Left ventricle myocardium superior (tissue), 1 donor: ENCODE measurements around the gene RAB31. TPM values are rescaled to one million over a fixed set of nuclear protein-coding genes. Genes with fewer than 3 reads are reported as not detected.
"Not testable (repeated sequence)": the region's sequence is repeated elsewhere in the genome, so short reads cannot be mapped to it uniquely, and the experiment has no call there.

Experiments used
- ATAC-seq: fragments of 200-7000 bp; cut with Tn5 transposase; one replicate; pipeline ENCODE4 v1.9.1; 2020; ENCODE audit warnings: mild to moderate bottlenecking, moderate library complexity
- DNase-seq: peaks from one replicate; pipeline ENCODE4 v3.0.0-alpha.2; 2020
- intact Hi-C: fragments of 100-400 bp; cut with micrococcal nuclease; formaldehyde crosslinking; loops from one replicate; pipeline ENCODE4 v1.11.0; 2022
- total RNA-seq: library from RNA; stranded (reverse); fragmentation: NEBNext Ultra II Directional; extraction: Animal tissue kit (Norgen Biotek cat#: 25700); gene quantifications from one replicate; pipeline ENCODE4 v1.2.1, GENCODE V29; 2021
- donor health status: DM: no; HTN: yes; CAD: no; lungs with severe emphysema.

RAB31 gene
- total RNA-seq, 1 donor from 2014 or later, result 7.6 TPM

DNA sequence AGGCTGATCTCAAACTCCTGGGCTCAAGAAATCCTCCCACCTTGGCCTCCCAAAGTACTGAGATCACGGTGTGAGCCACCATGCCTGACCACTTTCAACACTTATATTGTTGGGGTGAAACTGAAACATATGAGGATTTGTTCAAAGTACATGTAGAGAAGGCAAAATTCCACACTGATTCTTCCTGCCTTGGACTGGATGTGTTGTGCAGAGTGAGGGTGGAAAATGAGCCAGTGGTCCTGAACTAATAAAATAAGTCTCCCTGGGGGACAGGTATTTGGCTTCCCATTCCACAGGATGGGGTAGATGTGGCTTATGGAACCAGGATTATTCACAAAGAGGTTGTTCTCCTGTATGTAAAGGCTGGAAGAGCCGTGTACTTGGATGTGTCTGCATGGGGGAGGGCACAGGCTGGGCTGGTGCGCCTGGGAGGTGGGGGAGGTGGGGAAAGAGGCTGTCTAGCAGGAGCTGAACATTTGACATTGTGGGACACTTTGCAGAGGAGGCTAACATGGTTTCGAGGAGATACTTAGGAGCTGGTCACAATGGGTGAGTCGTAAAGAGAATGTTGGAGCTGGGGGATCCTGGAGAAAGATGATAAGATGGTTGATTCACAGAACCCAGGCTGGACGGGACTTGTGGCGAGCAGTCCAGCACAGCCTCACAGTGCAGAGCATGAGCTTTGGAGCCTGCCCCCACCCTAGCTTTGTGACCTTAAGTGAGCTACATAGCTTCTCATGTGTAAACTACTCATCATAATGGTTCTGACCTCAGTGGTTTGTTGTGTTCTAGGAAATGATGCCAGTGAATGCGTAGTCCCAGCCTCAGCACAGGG is 177.3 kb downstream of the RAB31 start, which contains the start of gene TXNDC2:
TSS of gene TXNDC2 (plus strand) at position 804 of the 835 bp plus-strand sequence. CDS start 708 bp downstream, outside the sequence.
- no peak for ATAC-seq
- DNase-seq, result no peak
- intact Hi-C loops, result no loop called here

DNA sequence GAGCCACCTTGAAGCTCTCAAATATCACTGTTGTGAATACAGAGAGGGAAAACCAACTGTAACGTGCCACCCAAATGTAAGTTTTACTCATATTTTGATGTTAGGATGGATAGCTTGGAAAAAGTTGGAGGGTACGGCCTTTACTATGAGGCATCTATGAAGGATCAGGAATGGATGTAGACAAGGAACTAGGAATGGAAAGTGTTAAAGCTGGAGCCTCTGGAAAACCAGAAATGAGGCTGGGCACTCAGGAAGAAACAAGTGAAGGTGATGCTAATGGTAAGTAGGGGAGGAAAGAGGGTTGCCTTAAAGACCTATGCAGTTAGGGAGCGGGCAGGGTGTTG is 177.9 kb downstream of the RAB31 start:
- no peak for ATAC-seq
- no peak for DNase-seq
- intact Hi-C loops, result no loop called here

DNA sequence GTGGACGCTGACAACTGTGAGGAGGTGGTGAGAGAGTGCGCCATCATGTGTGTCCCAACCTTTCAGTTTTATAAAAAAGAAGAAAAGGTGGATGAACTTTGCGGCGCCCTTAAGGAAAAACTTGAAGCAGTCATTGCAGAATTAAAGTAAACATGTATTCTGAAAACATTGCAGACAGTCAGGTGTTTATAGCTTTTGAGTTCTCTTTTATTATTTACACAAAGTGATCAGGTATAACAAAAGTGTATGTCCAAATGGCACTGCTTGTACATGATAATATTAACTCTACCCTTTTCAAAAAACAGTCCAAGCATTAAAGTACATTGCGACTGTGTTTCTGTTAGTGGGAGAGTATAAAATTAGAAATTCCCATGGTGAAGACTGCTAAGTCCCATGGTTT is 179.9 kb downstream of the RAB31 start:
- ATAC-seq (no peak), DNase-seq (no peak)
- intact Hi-C loops, result no loop called here

DNA sequence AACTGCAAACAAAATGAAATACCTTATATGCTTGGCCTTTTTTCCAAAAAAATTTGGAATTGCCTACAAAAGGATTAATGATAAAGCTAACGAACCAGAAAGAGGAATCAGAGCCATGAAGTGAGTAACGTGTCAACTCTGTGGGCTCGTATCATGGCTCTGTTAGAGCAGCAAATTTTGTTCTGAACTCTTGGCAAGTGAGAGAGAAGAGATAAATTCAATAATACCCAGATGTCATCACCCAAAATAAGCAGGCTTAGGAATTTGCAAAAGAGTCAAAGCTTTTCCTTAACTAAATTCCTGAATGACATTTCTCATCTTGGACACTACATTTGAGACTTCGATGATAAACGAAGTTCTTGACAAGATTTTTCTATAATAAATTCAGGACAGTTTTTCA is 182.1 kb downstream of the RAB31 start:
- ATAC-seq, result no peak
- no peak for DNase-seq
- intact Hi-C loops, result no loop called here

DNA sequence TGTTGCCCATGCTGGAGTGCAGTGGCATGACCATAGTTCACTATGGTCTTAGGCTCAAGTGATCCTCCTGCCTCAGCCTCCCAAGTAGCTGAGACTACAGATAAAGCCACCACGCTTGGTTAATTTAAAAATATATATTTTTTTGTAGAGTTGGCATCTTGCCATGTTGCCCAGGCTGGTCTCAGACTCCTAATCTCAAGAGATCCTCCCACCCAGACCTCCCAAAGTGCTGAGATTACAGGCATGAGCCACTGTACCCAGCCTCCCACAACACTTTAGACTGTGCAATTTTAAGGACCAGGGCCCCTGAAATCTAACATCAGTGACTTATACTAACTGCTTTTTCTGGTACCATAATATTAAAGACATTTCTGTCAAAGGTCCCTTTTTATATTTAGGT is 182.9 kb downstream of the RAB31 start:
- no peak for DNase-seq
- no peak for ATAC-seq
- intact Hi-C loops, result no loop called here

DNA sequence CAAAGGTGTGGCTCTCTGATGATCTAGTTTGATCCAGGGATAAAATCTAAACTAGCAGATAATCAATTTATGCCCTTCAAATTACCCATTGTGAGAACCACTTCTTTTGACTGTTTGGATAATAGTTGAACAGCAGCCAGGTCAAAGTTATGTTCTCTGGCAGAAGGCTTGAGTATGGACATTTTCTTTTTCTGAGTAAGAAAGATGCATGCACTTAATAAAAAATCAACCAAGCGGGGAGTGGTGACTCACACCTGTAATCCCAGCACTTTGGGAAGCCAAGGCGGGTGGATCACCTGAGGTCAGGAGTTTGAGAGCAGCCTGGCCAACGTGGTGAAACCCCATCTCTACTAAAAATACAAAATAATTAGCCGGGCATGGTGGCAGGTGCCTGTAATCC is 183.4 kb downstream of the RAB31 start:
- ATAC-seq, DNase-seq, intact Hi-C loops: not testable (repeated sequence)

DNA sequence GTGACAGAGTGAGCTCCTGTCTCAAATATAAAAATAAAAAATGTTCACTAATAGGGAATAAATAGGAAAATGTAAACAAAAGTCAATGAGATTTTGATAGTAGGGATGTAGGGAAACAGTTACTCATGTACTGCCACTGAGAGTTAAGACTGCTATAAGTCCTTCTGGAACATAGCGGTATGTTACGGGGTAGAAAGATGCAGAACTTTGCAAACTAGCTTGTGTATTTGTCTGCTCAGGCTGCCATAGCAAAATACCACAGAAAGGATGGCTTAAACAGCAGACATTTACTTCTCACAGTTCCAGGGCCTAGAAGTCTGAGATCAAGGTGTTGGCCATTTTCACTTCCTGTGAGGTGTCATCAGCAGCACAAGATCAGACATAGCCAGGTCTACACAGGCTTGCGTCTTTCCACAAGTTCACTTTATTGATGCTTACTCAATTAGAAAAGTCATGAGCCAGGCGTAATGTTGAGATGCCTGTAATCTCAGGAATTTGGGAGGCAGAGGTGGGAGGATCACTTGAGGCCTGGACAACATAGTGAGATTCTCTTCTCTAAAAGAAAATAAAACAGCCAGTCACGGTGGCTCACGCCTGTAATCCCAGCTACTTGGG is 186.5 kb downstream of the RAB31 start:
- DNase-seq (no peak), ATAC-seq (no peak)
- intact Hi-C loops, result no loop called here

DNA sequence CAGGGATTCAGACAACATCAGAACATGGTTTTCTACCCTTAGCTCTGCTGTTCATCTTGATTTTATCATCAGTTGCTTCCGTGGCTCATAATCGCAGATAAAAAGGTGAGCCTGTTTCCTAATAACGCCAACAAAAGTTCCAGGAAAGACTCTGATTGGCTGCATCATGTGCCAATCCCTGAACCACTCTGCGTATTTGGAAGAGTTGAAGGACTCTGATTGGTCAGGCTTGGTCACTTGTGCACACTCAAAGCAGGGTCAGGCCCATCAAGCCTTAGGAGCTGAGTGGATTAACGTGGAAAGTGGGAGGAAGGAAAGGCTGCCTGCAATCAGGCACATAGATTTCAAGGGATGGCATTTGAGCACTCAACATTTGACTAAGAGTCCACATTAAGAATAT is 189.0 kb downstream of the RAB31 start:
- intact Hi-C loops, result no loop called here
- DNase-seq, result no peak
- no peak for ATAC-seq

DNA sequence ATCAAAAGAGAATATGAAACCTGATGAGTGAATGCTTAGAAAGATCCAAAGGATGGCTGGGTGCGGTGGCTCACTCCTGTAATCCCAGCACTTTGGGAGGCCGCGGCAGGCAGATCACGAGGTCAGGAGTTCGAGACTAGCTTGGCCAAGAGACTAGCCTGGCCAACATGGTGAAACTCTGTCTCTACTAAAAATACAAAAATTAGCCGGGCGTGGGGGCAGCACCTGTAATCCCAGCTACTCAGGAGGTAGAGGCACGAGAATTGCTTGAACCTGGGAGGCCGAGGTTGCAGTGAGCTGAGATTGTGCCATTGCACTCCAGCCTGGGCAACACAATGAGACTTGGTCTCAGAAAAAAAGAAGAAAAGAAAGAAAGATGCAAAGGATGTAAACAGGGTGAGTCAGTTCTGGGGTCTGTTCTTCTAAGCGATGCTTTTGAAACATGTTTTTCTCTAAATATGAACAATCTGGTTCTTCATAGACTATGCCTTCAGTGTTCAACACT is 189.7 kb downstream of the RAB31 start:
- intact Hi-C loops, ATAC-seq, DNase-seq: not testable (repeated sequence)

DNA sequence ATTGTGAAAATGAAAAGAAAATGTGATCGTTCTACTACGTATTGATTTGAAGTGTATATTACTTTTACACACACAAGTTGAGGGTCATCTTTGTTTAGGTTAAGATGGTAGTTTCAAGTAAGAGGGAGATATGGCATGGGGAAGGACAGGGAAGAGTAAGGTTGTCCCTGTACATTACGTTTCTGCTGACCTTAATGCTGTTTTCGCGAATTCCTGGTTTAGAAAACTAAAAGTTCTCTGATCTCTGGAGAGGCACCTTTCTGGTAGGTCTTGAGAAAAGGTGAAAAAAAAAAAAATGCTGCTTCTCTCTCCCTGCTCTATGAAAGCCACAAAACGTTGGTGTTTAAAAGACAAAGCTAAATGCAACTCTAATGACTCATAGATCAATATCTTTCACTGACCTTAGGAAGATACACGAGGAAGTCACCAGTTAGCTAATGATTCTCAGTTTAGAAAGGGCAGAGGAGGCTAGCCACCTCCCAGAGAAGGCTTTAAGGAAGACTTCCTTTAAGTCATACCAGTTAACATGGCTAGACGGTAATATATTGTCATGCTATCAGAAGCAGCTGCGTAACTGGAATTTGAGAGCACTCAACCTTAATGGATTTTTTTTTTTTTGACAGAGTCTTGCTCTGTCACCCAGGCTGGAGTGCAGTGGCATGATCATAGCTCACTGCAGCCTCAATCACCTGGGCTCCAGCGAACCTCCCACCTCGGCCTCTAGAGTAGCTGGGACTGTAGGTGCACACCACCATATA is 190.9 kb downstream of the RAB31 start:
- intact Hi-C loops, result no loop called here
- no peak for ATAC-seq
- DNase-seq, result no peak

DNA sequence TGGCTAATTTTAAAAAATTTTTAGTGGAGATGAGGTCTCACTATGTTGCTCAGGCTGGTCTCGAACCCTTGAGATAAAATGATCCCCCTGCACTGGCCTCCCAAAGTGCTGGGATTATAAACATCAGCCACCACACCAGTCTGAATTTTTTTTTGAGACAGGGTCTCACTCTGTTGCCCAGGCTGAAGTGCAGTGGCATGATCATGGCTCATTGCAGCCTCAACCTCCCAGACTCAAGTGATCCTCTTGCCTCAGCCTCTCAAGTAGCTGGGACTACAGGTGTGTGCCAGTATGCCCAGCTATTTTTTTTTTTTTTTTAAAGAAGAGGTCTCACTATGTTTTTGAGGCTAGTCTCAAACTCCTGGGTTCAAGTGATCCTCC is 191.4 kb downstream of the RAB31 start:
- intact Hi-C loops, DNase-seq, ATAC-seq: not testable (repeated sequence)

DNA sequence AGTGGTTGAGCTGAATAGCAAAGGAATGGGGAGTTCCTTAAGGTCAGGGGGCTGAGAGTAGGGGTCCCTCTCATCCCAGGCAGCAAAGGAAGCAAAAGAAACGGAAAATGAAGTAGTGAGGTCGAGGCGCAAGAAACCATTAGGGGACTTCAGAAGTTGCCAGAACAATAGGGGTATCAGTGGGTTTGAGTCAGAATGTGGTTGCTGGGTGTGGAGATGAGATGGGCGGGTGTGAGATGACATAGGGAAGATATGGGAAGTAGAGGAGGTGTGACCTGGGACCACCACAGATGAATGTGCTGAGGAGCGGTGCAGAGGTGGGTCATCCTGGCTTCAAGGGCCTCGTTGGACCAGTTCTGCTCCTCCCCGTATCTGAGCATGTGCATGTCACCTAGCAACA is 192.6 kb downstream of the RAB31 start:
- DNase-seq (no peak), ATAC-seq (no peak)
- intact Hi-C loops, result no loop called here

DNA sequence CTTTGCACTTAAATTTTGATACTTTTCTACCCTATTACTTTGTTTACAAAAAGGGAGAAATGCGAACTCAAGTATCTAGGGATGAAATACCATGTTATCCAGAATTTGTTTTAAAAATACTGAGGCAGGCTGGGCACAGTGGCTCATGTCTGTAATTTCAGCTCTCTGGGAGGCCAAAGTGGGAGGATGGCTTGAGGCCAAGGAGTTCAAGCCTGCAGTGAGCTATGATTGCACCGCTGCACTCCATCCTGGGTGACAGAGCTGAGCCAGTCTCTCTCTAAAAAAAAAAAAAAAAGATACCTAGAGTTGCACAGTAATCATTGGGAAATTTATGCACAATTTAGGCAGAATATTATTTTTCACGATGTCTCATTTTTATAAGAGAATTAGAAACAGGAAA is 193.3 kb downstream of the RAB31 start:
- intact Hi-C loops, result no loop called here
- no peak for DNase-seq
- ATAC-seq, result peak; percentile 33

DNA sequence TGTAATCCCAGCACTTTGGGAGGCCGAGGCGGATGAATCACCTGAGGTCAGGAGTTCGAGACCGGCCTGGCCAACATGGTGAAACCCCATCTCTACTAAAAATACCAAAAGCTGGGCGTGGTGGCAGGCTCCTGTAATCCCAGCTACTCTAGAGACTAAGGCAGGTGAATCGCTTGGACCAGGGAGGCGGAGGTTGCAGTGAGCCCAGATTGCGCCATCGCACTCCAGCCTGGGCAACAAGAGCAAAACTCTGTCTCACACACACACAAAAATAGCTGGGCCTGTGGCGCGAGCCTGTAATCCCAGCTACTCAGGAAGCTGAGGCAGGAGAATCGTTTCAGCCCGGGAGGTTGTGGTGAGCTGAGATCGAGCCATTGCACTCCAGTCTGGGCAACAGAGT is 194.2 kb downstream of the RAB31 start:
- intact Hi-C loops, DNase-seq, ATAC-seq: not testable (repeated sequence)

DNA sequence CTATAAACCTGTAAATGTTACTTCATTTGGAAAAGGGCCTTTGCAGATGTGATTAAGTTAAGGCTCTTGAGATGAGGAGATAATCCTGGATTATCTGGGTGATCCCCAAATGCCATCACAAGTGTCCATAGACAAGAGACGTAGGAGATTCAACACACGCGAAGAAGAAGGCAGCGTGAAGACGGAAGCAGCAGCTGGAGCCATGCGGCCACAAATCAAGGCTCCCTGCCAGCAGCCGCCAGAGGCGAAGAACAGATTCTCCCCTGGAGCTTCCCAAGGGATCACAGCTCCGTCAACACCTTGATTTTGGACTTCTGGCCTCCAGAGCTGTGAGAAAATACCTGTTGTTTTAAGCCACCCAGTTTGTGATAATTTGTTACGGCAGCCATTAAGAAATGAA is 194.7 kb downstream of the RAB31 start:
- peak; percentile 56 for DNase-seq
- ATAC-seq, result peak; percentile 53
- intact Hi-C loops, result no loop called here

DNA sequence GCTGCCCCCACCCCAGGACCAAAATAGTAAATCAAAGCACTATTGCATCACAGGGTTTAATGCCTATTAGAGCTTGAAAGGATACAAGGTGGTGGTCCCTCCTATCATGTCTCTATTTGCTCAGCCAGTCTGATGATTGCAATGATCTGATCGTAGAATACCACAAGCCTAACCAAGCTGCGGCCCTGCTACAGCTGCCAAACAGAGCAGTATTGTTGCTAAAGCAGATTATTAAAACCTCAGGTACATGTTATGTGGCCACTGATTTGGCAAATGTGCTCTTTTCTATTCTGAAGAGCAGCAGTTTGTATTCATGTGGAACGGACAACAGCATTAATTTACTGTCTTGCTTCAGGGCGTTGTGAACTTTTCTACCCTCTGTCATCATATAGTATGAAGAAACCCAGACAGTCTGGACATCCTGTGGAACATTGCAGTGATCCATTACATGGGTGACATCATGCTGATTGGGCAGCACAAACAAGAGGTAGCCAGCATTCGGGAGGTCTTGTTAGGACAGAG is 197.4 kb downstream of the RAB31 start:
- intact Hi-C loops, result no loop called here
- no peak for DNase-seq
- ATAC-seq, result no peak

DNA sequence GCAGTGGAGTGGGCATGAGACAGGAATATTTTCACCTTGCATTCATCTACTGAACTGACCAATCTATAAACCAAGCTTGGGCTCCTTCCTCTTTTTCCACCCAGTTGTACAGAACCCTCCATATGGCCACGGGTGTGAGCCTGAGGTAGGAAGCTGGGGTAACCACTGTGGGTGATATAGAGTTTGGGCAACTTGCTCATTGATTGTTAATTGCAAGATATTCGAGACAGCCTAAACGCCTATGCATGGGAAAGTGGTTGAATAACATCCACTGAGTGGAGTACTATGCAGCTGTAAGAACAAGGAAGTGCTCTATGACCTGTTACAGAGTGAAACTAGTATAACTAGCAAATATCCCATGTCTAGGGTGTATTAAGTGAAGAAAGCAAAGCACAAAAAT is 198.4 kb downstream of the RAB31 start:
- intact Hi-C loops, result no loop called here
- ATAC-seq, result no peak

DNA sequence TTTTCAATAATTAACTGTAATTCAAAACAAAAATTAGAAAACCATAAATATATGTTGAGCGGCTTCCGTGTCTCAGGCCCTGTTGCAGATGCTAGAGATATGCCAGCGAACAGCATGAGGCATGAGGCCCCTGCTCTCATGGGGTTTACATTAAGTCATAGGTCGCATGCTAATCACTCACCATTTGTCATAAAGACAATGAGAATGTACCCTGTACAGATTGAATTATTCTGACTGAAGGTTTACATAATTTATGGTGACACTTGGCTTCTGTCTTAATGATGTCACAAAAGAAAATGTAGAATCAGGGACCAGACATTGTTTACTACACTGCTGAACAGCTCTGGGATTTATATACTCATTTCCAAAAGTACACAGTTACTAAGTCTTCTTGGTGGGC is 199.8 kb downstream of the RAB31 start:
- intact Hi-C loops, result no loop called here
- ATAC-seq (no peak), DNase-seq (no peak)

More for the DNA sequence above, 198.4 kb downstream of the RAB31 start:
- DNase-seq, result no peak

DNA sequence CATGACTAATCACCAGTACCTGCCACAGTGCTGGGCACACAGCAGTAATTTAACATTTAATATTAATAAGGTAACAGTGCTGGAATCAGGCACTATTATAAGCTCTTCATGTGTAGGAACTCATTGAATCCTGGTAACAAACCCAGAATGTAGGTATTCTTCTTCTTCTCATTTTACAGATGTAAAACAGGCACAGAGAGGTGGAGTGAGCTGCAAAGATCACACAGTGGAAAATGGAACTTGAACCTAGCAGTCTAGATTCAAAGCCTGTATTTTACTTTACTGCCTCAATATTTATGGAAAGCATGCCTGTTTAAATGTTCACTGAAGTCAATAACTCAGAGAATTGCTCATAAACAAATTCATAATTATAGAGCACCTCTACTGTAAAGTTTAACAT is 202.0 kb downstream of the RAB31 start:
- no peak for ATAC-seq
- intact Hi-C loops, result no loop called here
- no peak for DNase-seq

DNA sequence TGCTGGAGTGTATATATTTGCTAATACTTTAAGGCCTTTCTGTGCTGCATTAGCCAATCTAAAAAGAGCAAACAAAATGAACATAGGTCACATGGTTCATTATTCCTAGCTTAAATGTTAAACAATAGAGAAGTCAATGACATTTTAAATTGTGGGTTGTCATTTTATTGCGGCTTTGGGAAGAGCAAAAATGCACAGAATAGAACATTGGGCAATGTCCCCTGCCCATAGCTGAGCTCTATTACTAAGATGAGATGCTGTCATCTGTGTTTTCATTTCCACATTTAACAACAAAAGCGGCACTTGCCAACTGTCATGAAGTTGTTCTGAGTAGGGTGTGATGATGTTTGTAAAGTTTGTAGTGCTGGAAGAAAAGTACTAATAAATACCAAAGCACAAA is 202.6 kb downstream of the RAB31 start:
- intact Hi-C loops, result no loop called here
- ATAC-seq, result no peak
- DNase-seq, result no peak
